ENCODE results near the gene MIER2.
"Not testable (repeated sequence)": the region's sequence is repeated elsewhere in the genome, so short reads cannot be mapped to it uniquely, and the experiment has no call there.

The MIER2 gene

GRCh38 chr19:355536-355935, 10.9 kb upstream of the MIER2 start:
- DNase-seq, result not testable (repeated sequence)

GRCh38 chr19:355134-355533, 10.5 kb upstream of the MIER2 start:
- no peak for DNase-seq

- no peak for DNase-seq
These were observed 7.5 kb upstream of the MIER2 start for GRCh38 chr19:351976-352625.

GRCh38 chr19:347946-348861, 3.6 kb upstream of the MIER2 start:
- no peak for DNase-seq

- DNase-seq, result peak; percentile 11
These were observed 804 bp upstream of the MIER2 start for GRCh38 chr19:345320-345879.

GRCh38 chr19:343941-344624, 513 bp downstream of the MIER2 start:
- DNase-seq, result no peak

GRCh38 chr19:343451-343931, 1.1 kb downstream of the MIER2 start:
- DNase-seq, result no peak

- peak; percentile 76 for DNase-seq
These were observed 1.7 kb downstream of the MIER2 start for GRCh38 chr19:342801-343421.

GRCh38 chr19:342128-342455, 2.5 kb downstream of the MIER2 start:
- no peak for DNase-seq

GRCh38 chr19:341386-342127, 3.0 kb downstream of the MIER2 start:
- DNase-seq, result no peak

- no peak for DNase-seq
These were observed 3.8 kb downstream of the MIER2 start for GRCh38 chr19:340620-341385.

- DNase-seq, result no peak
These were observed 5.2 kb downstream of the MIER2 start for GRCh38 chr19:339262-339887.

- no peak for DNase-seq
These were observed 6.2 kb downstream of the MIER2 start for GRCh38 chr19:338421-338820.

GRCh38 chr19:336067-336614, 8.5 kb downstream of the MIER2 start:
- no peak for DNase-seq

GRCh38 chr19:335486-336066, 9.0 kb downstream of the MIER2 start:
- no peak for DNase-seq

GRCh38 chr19:335072-335471, 9.5 kb downstream of the MIER2 start:
- no peak for DNase-seq

- DNase-seq, result no peak
These were observed 10.1 kb downstream of the MIER2 start for GRCh38 chr19:334296-335071.

- no peak for DNase-seq
These were observed 14.1 kb downstream of the MIER2 start for GRCh38 chr19:330503-330902.

- no peak for DNase-seq
These were observed 14.7 kb downstream of the MIER2 start for GRCh38 chr19:329876-330275.

Data from fibroblast of skin of abdomen (primary cell).